Immature natural killer cell (primary cell): ENCODE results near the gene ATG101. TPM values are rescaled to one million over a fixed set of nuclear protein-coding genes. Genes with fewer than 3 reads are reported as not detected.

Experiments used
- DNase-seq, 3 donors: peaks; one replicate each; pipeline ENCODE4 v3.0.0; 2022; ENCODE audit warnings: mixed read lengths in 1 of 3
- H3K27ac Mint-ChIP-seq, 6 donors: one replicate each; pipeline ENCODE4 v1.8.0; 2020; ENCODE audit warnings: mixed read lengths in 6 of 6, mild to moderate bottlenecking in 5 of 6, inconsistent platforms in 4 of 6, moderate library complexity in 3 of 6
- H3K27me3 Mint-ChIP-seq, 3 donors: one replicate each; pipeline ENCODE4 v1.8.0; 2020 to 2021; ENCODE audit warnings: low read depth in 3 of 3, mild to moderate bottlenecking in 3 of 3, mixed read lengths in 3 of 3, moderate library complexity in 3 of 3, inconsistent platforms in 1 of 3
- H3K36me3 Mint-ChIP-seq, 3 donors: one replicate each; pipeline ENCODE4 v1.8.0; 2020; ENCODE audit warnings: mixed read lengths in 3 of 3, inconsistent platforms in 2 of 3, mild to moderate bottlenecking in 2 of 3
- H3K4me1 Mint-ChIP-seq, 2 donors: one replicate each; pipeline ENCODE4 v1.8.0; 2020; ENCODE audit warnings: inconsistent platforms in 2 of 2, mild to moderate bottlenecking in 2 of 2, mixed read lengths in 2 of 2, moderate library complexity in 1 of 2
- H3K4me3 Mint-ChIP-seq, 5 donors: one replicate each; pipeline ENCODE4 v1.8.0; 2020; ENCODE audit warnings: mild to moderate bottlenecking in 5 of 5, mixed read lengths in 5 of 5, inconsistent platforms in 3 of 5, moderate library complexity in 3 of 5
- H3K9me3 Mint-ChIP-seq, 6 donors: one replicate each; pipeline ENCODE4 v1.8.0; 2020; ENCODE audit warnings: mild to moderate bottlenecking in 6 of 6, mixed read lengths in 6 of 6, inconsistent platforms in 4 of 6, moderate library complexity in 3 of 6
- polyA plus RNA-seq, 3 donors: library from polyadenylated mRNA; unstranded; fragments of 300-500 nt; fragmentation: Illumina TruSeq; gene quantifications; one replicate each; pipeline ENCODE4 v1.2.3, GENCODE V29; 2021

ATG101 gene
- polyA plus RNA-seq, 3 donors from 2014 or later: 25.8 to 50.8 (median 32.2) TPM

GRCh38 chr12:52046859-52047258 lies 22.9 kb upstream of the ATG101 start:
- peaks cover 29 to 33% of the 10 kb centered on the region in 2 donors for H3K4me1 Mint-ChIP-seq
- no peak overlapping the region for H3K4me3 Mint-ChIP-seq
- peaks cover 6 to 20% (median 12%) of the 10 kb centered on the region in 3 donors for H3K27me3 Mint-ChIP-seq
- no peak overlapping the region for H3K27ac Mint-ChIP-seq
- no peaks in the 10 kb centered on the region for H3K36me3 Mint-ChIP-seq
- DNase-seq: no peak
- H3K9me3 Mint-ChIP-seq: no peaks in the 10 kb centered on the region

GRCh38 chr12:52049286-52049685 lies 20.5 kb upstream of the ATG101 start:
- peak overlapping the region; percentile 84 to 95 (median 88) for H3K4me3 Mint-ChIP-seq
- peaks cover 30 to 33% of the 10 kb centered on the region in 2 donors for H3K4me1 Mint-ChIP-seq
- no peaks in the 10 kb centered on the region for H3K9me3 Mint-ChIP-seq
- H3K36me3 Mint-ChIP-seq: no peaks in the 10 kb centered on the region
- DNase-seq: no peak
- H3K27ac Mint-ChIP-seq: peak overlapping the region; percentile 10 to 99 (median 94)
- peaks cover 6 to 24% (median 12%) of the 10 kb centered on the region in 3 donors for H3K27me3 Mint-ChIP-seq

GRCh38 chr12:52049688-52050087 lies 20.1 kb upstream of the ATG101 start:
- no peaks in the 10 kb centered on the region for H3K9me3 Mint-ChIP-seq
- peaks cover 30 to 33% of the 10 kb centered on the region in 2 donors for H3K4me1 Mint-ChIP-seq
- peak overlapping the region; percentile 10 to 99 (median 94) for H3K27ac Mint-ChIP-seq
- peaks cover 6 to 24% (median 12%) of the 10 kb centered on the region in 3 donors for H3K27me3 Mint-ChIP-seq
- H3K36me3 Mint-ChIP-seq: no peaks in the 10 kb centered on the region
- H3K4me3 Mint-ChIP-seq: peak overlapping the region; percentile 84 to 95 (median 88)
- DNase-seq: no peak

- no peaks in the 10 kb centered on the region for H3K36me3 Mint-ChIP-seq
- DNase-seq: no peak
These were observed 19.5 kb upstream of the ATG101 start for GRCh38 chr12:52050116-52050757.

GRCh38 chr12:52050758-52051541 lies 18.8 kb upstream of the ATG101 start, which contains the start of gene NR4A1:
NR4A1 (plus strand) TSS chr12:52051442; CDS start chr12:52054329, 2,887 bp downstream.
- Mint-ChIP-seq H3K27ac (peak within 1 kb of the TSS; percentile 90 to 99 (median 98)), H3K36me3 (no peaks in the 10 kb centered on the region), H3K27me3 (peaks cover 6 to 24% (median 12%) of the 10 kb centered on the region in 3 donors), H3K4me3 (peak within 1 kb of the TSS; percentile 84 to 95 (median 93)), H3K4me1 (peaks cover 30 to 33% of the 10 kb centered on the region in 2 donors), H3K9me3 (no peaks in the 10 kb centered on the region)
- DNase-seq: peak; percentile 98 to 99 (median 98)

More at GRCh38 chr12:52050116-52050757, 19.5 kb upstream of the ATG101 start:
- H3K4me3 Mint-ChIP-seq: peak overlapping the region; percentile 84 to 95 (median 88)
- H3K4me1 Mint-ChIP-seq: peaks cover 30 to 33% of the 10 kb centered on the region in 2 donors
- no peaks in the 10 kb centered on the region for H3K9me3 Mint-ChIP-seq
- peak overlapping the region; percentile 60 to 99 (median 94) for H3K27ac Mint-ChIP-seq
- peaks cover 6 to 24% (median 12%) of the 10 kb centered on the region in 3 donors for H3K27me3 Mint-ChIP-seq

- peaks cover 6 to 24% (median 13%) of the 10 kb centered on the region in 3 donors for H3K27me3 Mint-ChIP-seq
- H3K9me3 Mint-ChIP-seq: no peaks in the 10 kb centered on the region
- peak overlapping the region; percentile 90 to 99 (median 98) for H3K27ac Mint-ChIP-seq
- DNase-seq: no peak
- peak overlapping the region; percentile 44 to 93 (median 84) for H3K4me3 Mint-ChIP-seq
- H3K4me1 Mint-ChIP-seq: peaks cover 30 to 33% of the 10 kb centered on the region in 2 donors
- no peaks in the 10 kb centered on the region for H3K36me3 Mint-ChIP-seq
These were observed 17.2 kb upstream of the ATG101 start for GRCh38 chr12:52052468-52053186.

GRCh38 chr12:52053536-52054209 lies 16.1 kb upstream of the ATG101 start:
- Mint-ChIP-seq H3K36me3 (no peaks in the 10 kb centered on the region), H3K4me1 (peaks cover 30 to 33% of the 10 kb centered on the region in 2 donors), H3K27me3 (peaks cover 6 to 25% (median 13%) of the 10 kb centered on the region in 3 donors), H3K4me3 (no peak overlapping the region), H3K9me3 (no peaks in the 10 kb centered on the region), H3K27ac (peak overlapping the region in 5 of 6 donors; percentile 96 to 99 (median 98))
- DNase-seq: no peak

- H3K4me3 Mint-ChIP-seq: no peak overlapping the region
These were observed 15.4 kb upstream of the ATG101 start for GRCh38 chr12:52054231-52054832.

GRCh38 chr12:52054833-52055730 lies 14.7 kb upstream of the ATG101 start:
- no peaks in the 10 kb centered on the region for H3K36me3 Mint-ChIP-seq
- peaks cover 19 to 21% of the 10 kb centered on the region in 2 donors for H3K4me1 Mint-ChIP-seq
- H3K9me3 Mint-ChIP-seq: no peaks in the 10 kb centered on the region
- no peak for DNase-seq
- no peak overlapping the region for H3K4me3 Mint-ChIP-seq
- H3K27me3 Mint-ChIP-seq: peaks cover 0 to 23% (median 6%) of the 10 kb centered on the region in 3 donors
- H3K27ac Mint-ChIP-seq: peak overlapping the region in 1 of 6 donors; percentile 24

More at GRCh38 chr12:52054231-52054832, 15.4 kb upstream of the ATG101 start:
- Mint-ChIP-seq H3K9me3 (no peaks in the 10 kb centered on the region), H3K36me3 (no peaks in the 10 kb centered on the region), H3K4me1 (peaks cover 27 to 28% of the 10 kb centered on the region in 2 donors), H3K27ac (peak overlapping the region in 2 of 6 donors; percentile 28 to 45), H3K27me3 (peaks cover 4 to 26% (median 10%) of the 10 kb centered on the region in 3 donors)
- DNase-seq: no peak

GRCh38 chr12:52055731-52056711 lies 13.8 kb upstream of the ATG101 start:
- no peak for DNase-seq
- Mint-ChIP-seq H3K27me3 (peaks cover 0 to 15% (median 6%) of the 10 kb centered on the region in 3 donors), H3K9me3 (no peaks in the 10 kb centered on the region), H3K4me1 (peaks cover 13 to 15% of the 10 kb centered on the region in 2 donors), H3K27ac (no peak overlapping the region), H3K4me3 (no peak overlapping the region), H3K36me3 (no peaks in the 10 kb centered on the region)
